HG03558 (cell line): Measurements from ENCODE around the gene SCN5A.

Experiments
- ATAC-seq: cut with Tn5 transposase; IDR thresholded peaks from one replicate; pipeline ENCODE4 v1.9.1; 2021; ENCODE audit warnings: moderate number of reproducible peaks; ENCODE audit not compliant: unreplicated experiment; ENCODE audit errors: extremely low read depth

Gene SCN5A

DNA sequence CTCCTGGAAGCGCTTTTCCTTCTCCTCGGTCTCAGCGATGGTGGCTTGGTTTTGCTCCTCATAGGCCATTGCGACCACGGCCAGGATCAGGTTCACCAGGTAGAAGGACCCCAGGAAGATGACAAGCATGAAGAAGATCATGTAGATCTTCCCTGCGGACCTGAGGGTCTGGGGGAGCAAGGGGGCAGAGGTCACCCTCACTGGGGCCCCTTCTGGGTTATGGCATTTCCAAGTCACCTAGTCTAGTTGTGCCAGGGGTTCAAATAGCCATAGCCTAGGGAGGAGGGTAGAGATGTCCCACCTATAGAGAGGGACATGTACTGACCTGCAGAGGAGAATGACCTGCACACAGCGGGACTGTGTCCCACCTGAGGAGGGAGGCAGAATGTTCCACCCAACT, 43.5 kb downstream of the SCN5A start:
- ATAC-seq = no peak

DNA sequence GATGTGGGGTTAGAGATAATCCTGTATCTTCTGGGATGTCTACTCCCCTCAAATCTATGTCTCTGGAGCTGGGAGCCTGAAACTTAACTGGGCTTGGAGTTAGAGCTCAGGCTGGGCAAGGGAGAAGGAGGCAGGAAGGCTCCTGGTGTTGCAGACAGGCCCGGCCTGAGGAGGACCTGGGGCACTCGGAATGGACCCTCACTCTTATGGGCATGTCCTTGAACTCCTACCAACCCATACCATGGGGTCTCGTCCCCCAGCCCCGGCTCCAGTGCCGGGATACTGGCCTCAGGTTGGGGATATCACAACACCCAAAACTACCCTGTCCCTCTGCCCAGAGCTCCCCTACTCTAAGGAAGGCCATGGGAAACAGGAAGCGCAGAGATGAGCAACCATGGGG, 45.2 kb downstream of the SCN5A start:
- ATAC-seq = no peak

DNA sequence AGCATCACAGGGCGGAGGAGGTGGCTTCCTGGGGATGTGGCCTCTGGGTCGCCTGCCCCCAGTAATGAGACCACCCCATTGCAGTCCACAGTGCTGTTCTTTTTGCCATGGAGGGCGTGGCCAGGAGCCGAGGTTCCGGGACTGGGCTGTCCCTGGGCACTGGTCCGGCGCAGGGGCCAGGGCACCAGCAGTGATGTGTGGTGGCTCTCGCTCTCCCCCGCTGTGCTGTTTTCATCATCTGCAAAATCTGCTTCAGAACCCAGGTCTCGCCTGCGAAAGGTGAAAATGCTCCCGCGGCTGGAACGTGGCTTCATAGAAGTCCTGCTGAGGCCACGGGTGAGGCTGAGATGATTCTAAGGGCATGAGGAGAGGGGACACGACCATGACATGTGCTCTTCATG, 45.8 kb downstream of the SCN5A start:
- ATAC-seq = no peak

DNA sequence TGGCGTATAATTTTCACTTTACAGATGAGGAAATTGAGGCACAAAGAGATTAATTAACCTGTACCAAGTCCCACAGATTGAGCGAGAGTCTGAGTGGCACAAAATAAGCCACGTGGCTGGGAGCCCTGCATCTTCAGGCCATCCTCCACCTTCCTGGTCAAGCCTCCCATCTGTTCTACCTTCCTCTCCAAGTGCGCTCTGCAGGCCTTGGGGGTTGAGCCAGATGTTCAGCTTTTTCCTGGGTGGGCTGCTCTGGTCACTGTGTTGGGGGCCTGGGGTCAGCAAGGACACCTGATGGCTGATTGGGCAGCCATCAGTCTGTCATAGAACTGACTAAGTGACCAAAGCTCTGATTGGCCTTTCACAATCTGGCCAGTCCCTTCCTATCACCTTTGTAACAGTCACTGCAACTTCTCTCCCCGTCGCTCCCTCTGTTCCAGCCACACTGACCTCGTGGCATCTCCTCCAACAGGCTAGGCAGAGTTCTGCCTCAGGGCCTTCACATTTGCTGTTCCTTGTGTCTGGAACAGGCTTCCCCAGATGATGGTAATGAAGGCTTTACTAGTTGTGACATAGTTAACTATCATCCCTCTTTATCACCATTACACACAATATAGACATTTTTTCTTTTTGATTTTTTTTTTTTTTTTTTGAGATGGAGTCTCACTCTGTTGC, 46.8 kb downstream of the SCN5A start:
- ATAC-seq = no peak

DNA sequence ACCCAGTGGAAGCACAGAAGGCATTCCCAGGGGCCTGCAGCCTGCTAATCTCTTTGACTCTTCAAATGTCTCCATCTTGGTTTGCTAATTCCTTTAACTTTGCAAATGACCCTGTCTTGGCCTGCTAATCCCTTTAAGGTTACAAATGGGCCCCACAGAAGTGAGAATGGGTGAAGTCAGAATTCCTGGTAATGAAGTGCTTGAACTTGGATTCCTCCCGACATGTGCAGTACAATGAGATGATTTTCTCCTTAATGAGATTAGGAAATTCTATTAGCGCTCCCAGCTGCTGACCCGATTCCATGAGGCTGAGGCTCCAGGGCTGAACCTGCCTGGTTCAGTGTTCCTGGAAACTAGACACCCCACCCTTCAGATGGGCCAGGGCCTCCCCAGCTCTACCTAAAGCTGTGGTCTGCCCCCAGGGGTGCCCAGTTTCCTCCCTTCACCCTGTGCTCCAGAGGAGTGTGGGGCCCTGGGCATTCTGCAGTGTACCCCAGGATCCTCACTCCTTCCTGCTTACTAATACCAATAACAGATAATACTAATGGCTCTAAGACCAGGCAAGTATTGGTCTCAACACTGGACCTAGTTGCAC, 47.4 kb downstream of the SCN5A start:
- no peak for ATAC-seq

DNA sequence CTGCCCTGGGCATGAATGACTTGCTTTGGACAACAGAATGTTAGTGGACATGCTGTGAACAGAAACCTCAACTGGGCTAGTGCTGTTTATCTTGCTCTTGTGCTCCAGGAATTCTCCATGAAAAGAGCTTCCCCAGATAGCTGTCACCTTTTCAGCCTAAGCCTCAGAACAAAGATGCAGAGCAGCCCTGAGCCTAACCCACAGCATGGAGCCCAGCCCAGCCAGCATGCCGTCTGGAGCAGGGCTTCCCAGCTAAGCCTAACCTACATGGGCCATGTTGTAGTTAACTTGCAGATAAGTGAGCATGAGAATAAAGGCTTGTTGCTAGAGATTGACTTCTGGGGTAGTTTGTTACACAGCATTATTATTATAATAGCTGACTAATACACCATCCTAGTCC, 48.9 kb downstream of the SCN5A start:
- no peak for ATAC-seq

DNA sequence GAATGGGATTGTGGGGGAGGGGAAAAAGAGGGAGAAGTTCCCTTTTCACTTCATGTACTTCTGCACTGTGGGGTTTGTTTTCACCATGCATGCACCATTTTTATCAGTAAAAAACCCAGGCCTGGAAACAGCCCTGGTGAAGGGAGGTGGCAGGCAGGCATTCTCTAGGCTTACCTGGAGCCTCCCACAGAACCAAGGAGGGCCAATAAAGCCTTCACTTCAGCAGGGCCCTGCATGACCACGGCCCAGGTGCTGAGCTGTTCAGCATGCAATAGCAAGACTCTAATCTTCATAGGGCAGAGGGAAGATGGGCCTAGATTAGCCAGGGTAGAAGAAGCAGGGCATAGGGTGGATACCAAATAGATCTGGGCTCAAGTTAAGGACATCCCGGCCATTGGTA, 49.6 kb downstream of the SCN5A start:
- no peak for ATAC-seq

DNA sequence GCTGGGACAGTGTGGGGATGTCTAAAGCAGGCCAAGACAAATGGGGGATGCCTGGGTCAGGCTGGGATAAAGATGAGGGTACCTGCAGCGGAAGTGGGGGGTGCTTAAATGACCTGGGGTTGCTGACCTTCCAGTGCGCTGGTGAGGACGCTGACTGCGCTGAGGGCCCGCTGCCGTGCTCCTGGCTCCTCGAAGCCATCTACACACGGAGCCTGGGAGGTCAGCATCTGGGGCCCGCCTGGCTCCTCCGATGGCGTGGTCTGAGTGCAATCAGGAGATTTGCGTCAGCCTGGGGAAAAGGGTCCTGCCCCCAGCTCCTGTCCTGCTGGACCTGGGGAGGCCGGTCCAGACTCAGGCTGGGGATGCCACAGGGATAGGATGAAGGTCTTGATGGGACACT, 50.7 kb downstream of the SCN5A start:
- no peak for ATAC-seq

DNA sequence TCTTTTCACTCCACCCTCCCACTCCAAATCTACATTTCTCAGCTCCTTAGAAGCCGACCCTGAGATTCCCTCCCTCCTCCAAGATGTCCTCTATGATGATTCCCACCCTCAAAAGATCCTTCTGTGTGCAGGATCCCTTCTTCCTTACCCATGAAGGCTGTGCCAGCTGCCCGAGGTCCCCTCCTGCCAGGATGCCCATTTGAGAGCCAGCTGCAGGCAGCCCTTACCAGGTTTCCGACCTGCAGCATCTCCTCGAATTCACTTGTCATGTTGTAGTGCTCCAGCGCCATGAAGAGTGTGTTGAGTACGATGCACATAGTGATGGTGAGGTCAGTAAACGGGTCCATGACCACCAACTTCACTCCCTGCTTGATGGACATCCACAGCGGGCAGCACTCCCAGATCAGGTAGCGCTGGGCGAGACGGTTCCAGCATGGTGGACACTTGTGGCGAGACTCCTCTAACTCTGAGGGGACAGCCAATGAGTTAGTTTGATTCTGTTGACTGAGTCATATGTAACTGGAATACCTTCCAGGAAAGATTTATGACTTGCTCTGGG, 51.9 kb downstream of the SCN5A start:
- no peak for ATAC-seq

DNA sequence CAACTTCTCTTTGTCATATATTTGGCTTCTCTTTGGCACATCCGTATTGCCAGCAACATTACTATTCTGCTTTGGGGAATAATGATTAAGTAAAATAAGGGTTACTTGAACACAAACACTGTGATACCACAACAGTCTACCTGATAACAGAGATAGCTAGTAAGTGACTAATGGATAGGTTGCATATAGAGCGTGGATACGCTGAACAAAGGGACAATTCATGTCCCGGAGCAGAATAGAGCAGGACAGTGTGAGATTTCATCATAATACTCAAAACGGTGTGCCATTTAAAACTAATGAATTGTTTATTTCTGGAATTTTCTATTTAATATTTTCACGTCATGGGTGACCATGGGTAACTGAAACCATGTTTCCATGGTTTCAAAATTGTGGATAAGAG, 54.1 kb downstream of the SCN5A start:
- ATAC-seq = no peak

DNA sequence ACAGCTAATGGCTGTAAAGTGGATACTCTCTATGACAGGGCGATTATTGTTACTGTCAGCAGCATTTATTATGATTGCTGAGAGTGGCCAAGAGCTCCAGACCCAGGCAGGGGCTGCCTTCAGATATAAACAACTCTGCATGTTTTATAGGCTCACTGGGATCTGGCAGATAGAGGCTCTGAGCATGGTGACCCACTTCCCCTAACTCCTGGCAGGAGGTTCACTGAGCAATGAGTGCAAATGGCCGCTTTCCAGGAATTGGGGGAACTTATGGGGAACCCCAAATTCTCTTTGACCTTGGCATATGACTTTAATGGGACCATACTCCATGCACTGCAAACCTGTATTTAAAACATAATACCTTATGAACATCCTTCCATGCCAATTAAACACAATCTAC, 59.0 kb downstream of the SCN5A start:
- ATAC-seq = no peak

DNA sequence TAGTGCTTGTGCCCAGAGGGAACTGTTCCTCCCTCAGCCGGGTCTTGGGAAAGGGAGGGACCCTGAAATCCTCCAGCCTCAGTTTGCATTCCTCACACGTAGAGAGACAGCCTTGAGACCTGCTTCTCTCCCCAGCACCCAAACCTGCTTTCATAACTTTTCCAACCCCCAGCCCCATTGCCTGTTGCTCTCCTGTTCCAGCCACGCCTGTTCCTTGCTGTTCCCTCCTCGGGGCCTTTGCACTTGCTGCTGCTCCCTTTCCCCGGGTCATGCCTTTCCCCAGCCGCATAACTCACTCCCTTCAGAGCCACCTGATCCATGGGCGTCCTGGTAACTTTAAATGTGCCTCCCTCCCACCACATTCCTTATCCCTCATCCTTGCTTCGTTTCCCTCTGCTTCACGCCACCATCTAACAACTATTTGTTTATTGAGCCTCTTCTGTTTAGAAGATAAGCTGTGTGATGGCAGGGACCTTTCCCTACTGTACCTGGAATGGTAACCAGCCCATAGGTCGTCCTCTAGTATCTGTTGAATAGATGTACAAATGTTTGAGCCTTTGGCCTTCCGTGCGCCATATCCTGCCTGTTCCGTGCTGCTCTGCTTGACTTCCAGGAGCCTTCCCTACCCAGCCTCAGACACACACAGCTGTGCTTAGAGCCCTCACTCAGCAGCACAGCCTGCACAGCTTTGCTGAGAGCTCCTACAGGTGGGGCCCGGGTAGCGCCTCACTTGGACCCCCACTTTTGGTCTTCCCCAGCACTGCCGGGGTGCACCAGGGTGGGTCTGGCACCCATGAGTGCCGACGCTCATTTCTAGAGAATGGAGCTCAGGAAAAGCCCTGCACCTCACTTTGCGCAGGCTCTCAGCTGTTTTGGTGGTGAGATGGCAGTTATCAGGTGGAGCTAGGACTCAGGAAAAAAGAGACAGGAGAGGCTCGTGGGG, 60.2 kb downstream of the SCN5A start:
- no peak for ATAC-seq

DNA sequence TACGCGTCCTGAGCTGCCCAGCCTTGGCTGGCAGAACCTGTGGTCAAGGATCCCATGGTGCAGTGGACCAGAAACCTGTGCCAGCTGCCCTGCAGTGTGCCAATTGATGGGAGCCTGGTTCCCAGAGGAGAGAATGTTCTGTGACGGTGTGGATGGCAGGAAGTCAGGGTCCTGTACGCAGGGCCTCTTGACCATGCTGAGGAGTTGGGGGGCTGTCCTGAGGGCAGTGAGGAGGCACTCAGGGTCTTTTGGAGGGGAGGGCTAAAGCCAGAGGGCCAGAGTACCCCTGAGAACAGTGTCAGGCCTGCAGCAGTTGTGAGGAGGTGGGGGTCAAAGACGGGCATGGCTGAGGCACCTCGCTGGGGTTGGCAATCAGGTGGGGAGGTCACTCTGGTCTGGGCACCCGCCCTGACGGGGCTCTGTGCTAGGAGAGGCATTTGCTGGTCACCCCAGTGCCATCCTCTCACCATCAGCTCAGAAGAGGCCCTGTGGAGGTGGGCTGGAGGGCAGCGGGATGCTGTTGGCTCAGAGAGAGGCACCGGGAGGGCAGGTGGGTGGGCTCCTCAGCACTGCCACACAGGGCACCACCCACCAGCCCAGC, 61.0 kb downstream of the SCN5A start:
- no peak for ATAC-seq

DNA sequence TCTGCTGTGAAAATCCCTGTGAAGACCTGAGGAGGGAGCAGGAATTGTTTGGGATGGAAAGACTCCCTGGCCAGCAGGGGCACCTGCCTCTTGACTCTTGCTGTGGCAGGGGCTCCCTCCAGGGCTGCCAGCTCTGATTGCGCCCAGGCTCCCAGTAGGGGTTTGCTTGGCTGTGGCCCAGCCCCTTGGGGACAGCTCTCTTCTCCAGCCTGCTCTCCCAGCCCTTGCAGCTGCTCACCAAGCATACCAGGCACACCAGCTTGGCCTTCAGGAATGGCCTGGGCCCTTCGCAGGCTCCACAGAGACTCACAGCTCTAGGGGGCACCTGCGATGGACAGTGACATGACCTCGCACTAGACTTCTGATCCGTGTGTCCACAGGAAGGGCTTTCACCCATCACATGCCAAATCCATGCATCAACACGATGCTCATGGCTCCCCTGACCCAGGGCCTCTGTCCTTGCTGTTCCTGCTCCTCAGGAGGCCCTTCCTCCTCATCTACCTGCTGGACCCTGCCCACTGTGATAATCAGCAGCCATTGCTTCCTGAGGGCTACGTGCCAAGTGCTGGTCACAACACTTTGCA, 61.8 kb downstream of the SCN5A start:
- no peak for ATAC-seq

DNA sequence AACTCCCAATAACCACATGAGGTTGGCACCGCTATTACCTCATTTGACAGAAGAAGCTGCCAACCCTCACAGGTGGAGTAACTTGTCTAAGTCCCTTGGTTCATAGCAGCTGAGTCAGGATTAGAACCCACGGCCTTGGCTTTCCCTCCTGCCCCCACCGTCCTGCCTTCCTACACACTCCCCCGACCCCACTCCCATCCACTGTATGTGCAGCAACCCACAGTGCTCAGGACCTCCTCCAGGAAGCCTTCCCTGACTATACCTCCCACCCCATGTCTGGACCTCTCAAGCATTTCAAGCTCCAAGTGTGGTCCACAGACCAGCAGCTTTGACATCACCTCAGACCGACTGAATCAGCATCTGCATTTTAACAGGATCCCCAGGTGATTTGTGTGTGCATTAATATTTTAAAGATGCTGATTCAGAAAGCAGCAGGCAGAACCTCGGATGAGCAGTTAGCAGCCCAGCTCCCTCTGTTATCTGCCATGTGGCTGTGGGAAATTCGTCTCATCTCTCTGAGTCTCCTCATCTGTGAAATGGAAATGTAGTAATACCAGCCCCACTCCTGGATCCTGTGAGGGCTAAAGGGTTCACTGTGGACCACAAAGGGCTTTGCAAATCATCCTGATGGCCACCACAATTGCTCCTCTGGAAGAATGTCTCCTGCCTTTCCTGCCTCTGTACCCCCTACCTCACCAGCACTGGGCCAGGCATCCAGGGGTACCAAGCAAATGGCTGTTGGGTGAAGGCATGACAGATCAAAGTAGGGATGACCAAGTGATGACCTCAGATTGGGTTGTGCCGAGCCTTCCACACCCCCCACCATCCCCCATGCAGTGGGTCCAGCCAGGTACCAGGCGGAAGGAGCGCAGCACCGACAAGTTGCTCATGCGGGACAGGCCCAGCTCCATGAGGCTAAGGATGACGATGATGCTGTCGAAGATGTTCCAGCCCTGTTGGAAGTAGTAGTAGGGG, 62.7 kb downstream of the SCN5A start:
- no peak for ATAC-seq

DNA sequence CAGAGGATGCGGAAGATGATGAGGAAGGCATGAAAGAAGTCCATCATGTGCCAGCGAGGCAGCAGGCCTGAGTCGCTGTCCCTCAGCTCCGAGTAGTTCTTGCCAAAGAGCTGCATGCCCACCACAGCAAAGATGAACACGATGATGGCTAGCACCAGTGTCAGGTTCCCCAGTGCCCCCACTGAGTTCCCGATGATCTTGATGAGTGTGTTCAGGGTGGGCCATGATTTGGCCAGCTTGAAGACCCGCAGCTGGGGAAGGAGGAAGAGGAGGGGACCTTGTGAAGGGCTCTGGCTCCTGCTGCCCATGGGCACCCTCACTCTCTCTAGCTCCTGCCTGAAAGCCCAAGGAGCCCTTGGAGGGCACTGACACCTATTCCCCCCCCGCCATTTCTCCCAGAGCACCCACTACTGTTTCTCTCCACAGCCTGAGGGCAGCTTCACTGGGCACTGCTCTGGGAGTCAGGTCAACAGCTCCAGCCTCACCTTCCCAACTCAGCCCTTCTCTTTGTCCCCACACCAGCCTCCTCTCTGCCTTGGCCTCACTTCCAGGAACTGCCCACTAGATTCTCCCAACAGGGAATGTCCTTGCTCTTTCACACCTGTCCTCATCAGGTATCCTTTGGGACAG, 63.6 kb downstream of the SCN5A start:
- ATAC-seq = no peak

DNA sequence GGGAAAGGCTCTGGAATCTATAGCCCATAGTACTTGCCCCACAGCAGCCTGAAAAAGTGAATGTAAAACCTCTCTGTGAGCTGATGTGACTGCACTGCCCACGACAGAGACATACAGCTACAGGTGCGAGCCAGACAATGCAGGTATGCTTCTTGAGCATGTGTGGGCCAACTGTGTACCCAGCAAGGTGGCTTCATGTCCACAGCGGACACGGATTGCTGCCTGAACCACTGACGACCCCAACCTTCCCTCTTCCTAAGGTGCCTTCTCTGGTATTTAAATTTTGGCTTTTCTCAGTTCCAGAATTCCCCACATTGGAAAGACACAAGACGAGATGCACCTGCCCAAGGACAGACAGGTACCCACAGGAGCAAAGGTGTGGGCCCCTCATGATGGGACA, 65.8 kb downstream of the SCN5A start:
- ATAC-seq = no peak

DNA sequence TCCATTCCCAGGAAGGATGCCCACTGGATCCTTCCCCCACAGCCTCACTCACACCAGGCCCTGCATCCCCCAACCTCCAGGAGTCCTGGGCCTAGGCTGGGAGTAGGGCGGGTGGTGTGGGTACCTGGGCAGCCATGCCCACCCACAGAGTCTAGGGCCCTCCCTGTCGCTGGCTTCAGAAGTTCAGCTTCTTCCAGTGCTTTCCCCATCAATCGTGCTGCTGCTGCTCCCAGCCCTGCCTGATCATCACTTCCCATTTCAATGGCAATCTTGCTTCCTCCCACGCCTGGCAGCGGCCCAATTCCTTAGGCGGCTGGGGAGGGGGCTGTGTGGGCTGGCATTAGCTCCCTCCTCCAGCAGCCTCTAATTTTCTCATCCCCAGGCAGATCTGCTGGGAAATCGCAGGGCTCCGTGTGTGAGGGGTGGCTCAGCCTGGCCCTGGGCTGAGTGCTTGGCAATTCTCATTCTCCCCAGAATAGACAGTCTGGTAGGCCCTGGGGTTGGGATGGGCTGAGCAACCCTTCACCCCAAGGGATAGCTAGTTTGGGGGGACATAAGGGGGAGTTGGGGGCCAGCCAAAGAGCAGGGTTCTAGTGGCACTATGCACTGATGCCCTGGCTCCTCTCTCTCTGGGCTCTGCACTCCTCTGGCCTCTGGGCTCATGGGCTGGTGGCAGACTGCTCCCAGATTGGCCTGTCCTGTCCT, 66.4 kb downstream of the SCN5A start:
- no peak for ATAC-seq
